Stomach (tissue), 4 donors: Measurements from ENCODE around the gene POR.

Experiments used
- CTCF ChIP-seq, 7 experiments: fragments of 450-650 bp in 4 of 7; fragments of 200-600 bp in 3 of 7; sonication (generic) in 3 of 7; IDR thresholded peaks; one replicate each; pipeline ENCODE4 v1.5.1; 2016 to 2019; ENCODE audit warnings: antibody characterized with exemption in 7 of 7, control low read depth in 2 of 7, mild to moderate bottlenecking in 1 of 7
- POLR2A ChIP-seq, 4 donors: fragments of 450-650 bp; IDR thresholded peaks; one replicate each; pipeline ENCODE4 v1.6.1; 2016; ENCODE audit warnings: antibody characterized with exemption in 4 of 4, control low read depth in 2 of 4, mild to moderate bottlenecking in 1 of 4, moderate library complexity in 1 of 4

DNA sequence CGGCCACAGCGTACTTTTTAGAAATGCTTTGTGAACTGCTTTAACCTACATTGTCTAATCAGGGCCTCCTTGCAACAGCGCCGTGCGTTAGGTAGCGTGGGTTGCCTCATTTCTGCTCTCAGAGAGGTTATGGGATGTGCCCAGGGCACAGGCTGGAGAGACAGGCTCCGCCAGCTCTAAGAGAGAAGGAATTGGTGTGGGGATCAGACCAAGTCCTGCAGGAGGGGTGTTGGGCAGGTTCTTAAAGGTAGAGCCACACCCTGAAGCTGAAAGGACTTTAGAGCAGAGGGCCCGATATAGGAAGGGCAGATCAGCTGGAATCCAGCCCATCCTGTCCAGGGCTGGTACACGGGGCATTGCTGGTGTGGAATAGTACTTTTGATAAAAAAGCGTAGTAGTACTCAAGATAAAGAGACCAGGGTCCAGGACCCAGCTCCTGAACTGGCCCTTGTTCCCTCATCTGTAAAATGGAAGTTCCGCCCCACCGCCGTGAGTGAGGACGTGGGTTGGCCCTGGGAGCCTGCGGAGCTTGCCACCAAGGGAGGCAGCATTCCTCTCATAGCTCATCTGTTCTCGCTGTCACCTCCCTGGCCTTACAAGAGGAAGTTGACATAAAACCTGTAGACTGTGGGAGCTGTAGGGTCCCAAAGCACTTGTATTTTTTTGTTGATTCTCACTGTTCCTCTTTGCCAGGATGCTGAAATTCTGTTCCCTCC lies 42.2 kb downstream of the POR start:
- TF ChIP-seq CTCF (IDR thresholded peaks at IDR 0.05) (no peak), POLR2A (IDR thresholded peaks at IDR 0.05) (no peak)
